Activated naive CD8-positive, alpha-beta T cell (primary cell): ENCODE data around the gene SLC9C2.
"Not testable (repeated sequence)": the region's sequence is repeated elsewhere in the genome, so short reads cannot be mapped to it uniquely, and the experiment has no call there.

ENCODE experiments used
- H3K27ac Mint-ChIP-seq: one replicate; pipeline ENCODE4 v1.8.0; 2021; ENCODE audit warnings: mixed read lengths
- H3K27me3 Mint-ChIP-seq: one replicate; pipeline ENCODE4 v1.8.0; 2021; ENCODE audit warnings: mixed read lengths
- H3K36me3 Mint-ChIP-seq: one replicate; pipeline ENCODE4 v1.8.0; 2021; ENCODE audit warnings: mixed read lengths
- H3K4me1 Mint-ChIP-seq: one replicate; pipeline ENCODE4 v1.8.0; 2021; ENCODE audit warnings: low read depth, mixed read lengths
- H3K4me3 Mint-ChIP-seq: one replicate; pipeline ENCODE4 v1.8.0; 2021; ENCODE audit warnings: mild to moderate bottlenecking, mixed read lengths
- H3K9me3 Mint-ChIP-seq: one replicate; pipeline ENCODE4 v1.8.0; 2021; ENCODE audit warnings: low read depth, mixed read lengths

SLC9C2 gene

GRCh38 chr1:173523329-173523728 is 79.5 kb downstream of the SLC9C2 start:
- H3K27me3 Mint-ChIP-seq: no peaks in the 10 kb centered on the region
- peaks cover 15% of the 10 kb centered on the region for H3K4me1 Mint-ChIP-seq
- H3K36me3 Mint-ChIP-seq: no peaks in the 10 kb centered on the region
- no peaks in the 10 kb centered on the region for H3K9me3 Mint-ChIP-seq
- H3K4me3 Mint-ChIP-seq: no peak overlapping the region
- H3K27ac Mint-ChIP-seq: no peak overlapping the region

GRCh38 chr1:173520799-173521198 is 82.1 kb downstream of the SLC9C2 start:
- H3K27me3 Mint-ChIP-seq: no peaks in the 10 kb centered on the region
- H3K9me3 Mint-ChIP-seq: no peaks in the 10 kb centered on the region
- H3K36me3 Mint-ChIP-seq: no peaks in the 10 kb centered on the region
- no peak overlapping the region for H3K27ac Mint-ChIP-seq
- H3K4me3 Mint-ChIP-seq: no peak overlapping the region
- peaks cover 8% of the 10 kb centered on the region for H3K4me1 Mint-ChIP-seq

- not testable (repeated sequence) for H3K4me1 Mint-ChIP-seq, H3K36me3 Mint-ChIP-seq, H3K4me3 Mint-ChIP-seq, H3K27me3 Mint-ChIP-seq, H3K27ac Mint-ChIP-seq, H3K9me3 Mint-ChIP-seq
Observed at GRCh38 chr1:173514503-173514902, 88.4 kb downstream of the SLC9C2 start.

GRCh38 chr1:173509797-173510196 is 93.1 kb downstream of the SLC9C2 start:
- Mint-ChIP-seq H3K36me3 (peaks cover 5% of the 10 kb centered on the region), H3K4me1 (no peaks in the 10 kb centered on the region), H3K27ac (no peak overlapping the region), H3K4me3 (no peak overlapping the region), H3K27me3 (no peaks in the 10 kb centered on the region), H3K9me3 (peaks cover 7% of the 10 kb centered on the region)

GRCh38 chr1:173508541-173508940 is 94.3 kb downstream of the SLC9C2 start:
- H3K4me3 Mint-ChIP-seq: no peak overlapping the region
- peaks cover under 1% of the 10 kb centered on the region for H3K36me3 Mint-ChIP-seq
- H3K9me3 Mint-ChIP-seq: peaks cover 1% of the 10 kb centered on the region
- no peaks in the 10 kb centered on the region for H3K27me3 Mint-ChIP-seq
- H3K4me1 Mint-ChIP-seq: no peaks in the 10 kb centered on the region
- H3K27ac Mint-ChIP-seq: no peak overlapping the region

- Mint-ChIP-seq H3K4me3 (no peak overlapping the region), H3K36me3 (no peaks in the 10 kb centered on the region), H3K9me3 (no peaks in the 10 kb centered on the region), H3K4me1 (no peaks in the 10 kb centered on the region), H3K27ac (no peak overlapping the region), H3K27me3 (no peaks in the 10 kb centered on the region)
Observed at GRCh38 chr1:173507847-173508209, 95.0 kb downstream of the SLC9C2 start.

- H3K9me3 Mint-ChIP-seq: no peaks in the 10 kb centered on the region
- no peaks in the 10 kb centered on the region for H3K27me3 Mint-ChIP-seq
- H3K4me1 Mint-ChIP-seq: no peaks in the 10 kb centered on the region
- no peak overlapping the region for H3K27ac Mint-ChIP-seq
- no peak overlapping the region for H3K4me3 Mint-ChIP-seq
- no peaks in the 10 kb centered on the region for H3K36me3 Mint-ChIP-seq
Observed at GRCh38 chr1:173507205-173507846, 95.5 kb downstream of the SLC9C2 start.

GRCh38 chr1:173506437-173506836 is 96.4 kb downstream of the SLC9C2 start:
- H3K4me1 Mint-ChIP-seq: no peaks in the 10 kb centered on the region
- H3K27me3 Mint-ChIP-seq: no peaks in the 10 kb centered on the region
- no peaks in the 10 kb centered on the region for H3K36me3 Mint-ChIP-seq
- H3K27ac Mint-ChIP-seq: no peak overlapping the region
- H3K4me3 Mint-ChIP-seq: no peak overlapping the region
- no peaks in the 10 kb centered on the region for H3K9me3 Mint-ChIP-seq

- H3K27me3 Mint-ChIP-seq: no peaks in the 10 kb centered on the region
- no peak overlapping the region for H3K4me3 Mint-ChIP-seq
- no peaks in the 10 kb centered on the region for H3K9me3 Mint-ChIP-seq
- H3K36me3 Mint-ChIP-seq: no peaks in the 10 kb centered on the region
- no peaks in the 10 kb centered on the region for H3K4me1 Mint-ChIP-seq
- H3K27ac Mint-ChIP-seq: no peak overlapping the region
Observed at GRCh38 chr1:173505391-173505790, 97.5 kb downstream of the SLC9C2 start.

GRCh38 chr1:173504268-173504667 is 98.6 kb downstream of the SLC9C2 start:
- no peaks in the 10 kb centered on the region for H3K27me3 Mint-ChIP-seq
- H3K27ac Mint-ChIP-seq: no peak overlapping the region
- no peaks in the 10 kb centered on the region for H3K4me1 Mint-ChIP-seq
- H3K9me3 Mint-ChIP-seq: no peaks in the 10 kb centered on the region
- H3K4me3 Mint-ChIP-seq: no peak overlapping the region
- peaks cover 2% of the 10 kb centered on the region for H3K36me3 Mint-ChIP-seq

- Mint-ChIP-seq H3K36me3 (peaks cover 5% of the 10 kb centered on the region), H3K4me1 (no peaks in the 10 kb centered on the region), H3K27me3 (no peaks in the 10 kb centered on the region), H3K9me3 (no peaks in the 10 kb centered on the region), H3K27ac (no peak overlapping the region), H3K4me3 (no peak overlapping the region)
Observed at GRCh38 chr1:173503391-173503790, 99.5 kb downstream of the SLC9C2 start.

- Mint-ChIP-seq H3K4me3 (no peak overlapping the region), H3K4me1 (no peaks in the 10 kb centered on the region), H3K27me3 (no peaks in the 10 kb centered on the region), H3K36me3 (peaks cover 5% of the 10 kb centered on the region), H3K9me3 (peaks cover 2% of the 10 kb centered on the region), H3K27ac (no peak overlapping the region)
Observed at GRCh38 chr1:173502104-173502503, 100.8 kb downstream of the SLC9C2 start.

GRCh38 chr1:173499729-173500128 is 103.1 kb downstream of the SLC9C2 start:
- Mint-ChIP-seq H3K36me3 (peaks cover 8% of the 10 kb centered on the region), H3K9me3 (peaks cover 5% of the 10 kb centered on the region), H3K4me1 (no peaks in the 10 kb centered on the region), H3K27me3 (no peaks in the 10 kb centered on the region), H3K4me3 (no peak overlapping the region), H3K27ac (no peak overlapping the region)

- no peaks in the 10 kb centered on the region for H3K27me3 Mint-ChIP-seq
- peaks cover 14% of the 10 kb centered on the region for H3K36me3 Mint-ChIP-seq
- H3K9me3 Mint-ChIP-seq: peaks cover 5% of the 10 kb centered on the region
- no peak overlapping the region for H3K4me3 Mint-ChIP-seq
- no peaks in the 10 kb centered on the region for H3K4me1 Mint-ChIP-seq
- H3K27ac Mint-ChIP-seq: no peak overlapping the region
Observed at GRCh38 chr1:173496757-173497320, 106.0 kb downstream of the SLC9C2 start.

GRCh38 chr1:173495609-173496267 is 107.1 kb downstream of the SLC9C2 start:
- Mint-ChIP-seq H3K4me3 (no peak overlapping the region), H3K9me3 (peaks cover 5% of the 10 kb centered on the region), H3K36me3 (peaks cover 14% of the 10 kb centered on the region), H3K27me3 (no peaks in the 10 kb centered on the region), H3K4me1 (no peaks in the 10 kb centered on the region), H3K27ac (no peak overlapping the region)

GRCh38 chr1:173493125-173493524 is 109.7 kb downstream of the SLC9C2 start:
- H3K27me3 Mint-ChIP-seq, H3K4me1 Mint-ChIP-seq, H3K4me3 Mint-ChIP-seq, H3K9me3 Mint-ChIP-seq, H3K27ac Mint-ChIP-seq: not testable (repeated sequence)
- H3K36me3 Mint-ChIP-seq: peaks cover 14% of the 10 kb centered on the region
